HepG2 (cell line): ENCODE data around the gene SLC17A3. TPM values are rescaled to one million over a fixed set of nuclear protein-coding genes. Genes with fewer than 3 reads are reported as not detected.
A peak's percentile ranks its signal among the peaks of the same experiment; 100 is the strongest.

Experiments used
- ATAC-seq: fragments of 200-7000 bp; cut with Tn5 transposase; 3 replicates; pipeline ENCODE4 v1.9.1; 2020; ENCODE audit warnings: mild to moderate bottlenecking, moderate library complexity
- BruUV-seq: library from RNA; stranded (reverse); fragments of 400-500 nt; replicated peaks from 2 replicates; lab custom pipeline; 2021; lab: Mats Ljungman, UMichigan
- CTCF ChIA-PET: fragments of 300-600 bp; formaldehyde crosslinking; extraction: SDS; loops from one replicate; lab custom pipeline; 2021; ENCODE audit warnings: low total read pairs, inconsistent platforms, low intra/inter-chr PET ratio; lab: Yijun Ruan, JAX
- POLR2A ChIA-PET: fragments of 350-600 bp; sonication (Branson Sonifier 250); formaldehyde crosslinking; loops from one replicate; lab custom pipeline; 2020; ENCODE audit warnings: antibody characterized with exemption, inconsistent platforms; lab: Yijun Ruan, JAX
- DNase-seq: peaks from one replicate; pipeline ENCODE4 v3.0.0-alpha.2; 2015; ENCODE audit warnings: low spot score
- FAIRE-seq: peaks from 3 replicates; lab custom pipeline; 2011; peaks lifted over from hg19 to GRCh38; lab: Jason Lieb, UNC
- H2AFZ ChIP-seq: one replicate; pipeline ENCODE4 v1.6.1; 2011; ENCODE audit warnings: low read length, inconsistent platforms
- H3K27ac ChIP-seq: fragments of 300-600 bp; 3 replicates; pipeline ENCODE4 v1.8.0; 2011; ENCODE audit warnings: mixed run types, mild to moderate bottlenecking, mixed read lengths, low read length, inconsistent platforms; ENCODE audit not compliant: insufficient read depth; ENCODE audit errors: extremely low read length
- H3K27me3 ChIP-seq, 2 experiments: fragments of 200-600 bp in 1 of 2; 2 replicates in 1 of 2; 3 replicates in 1 of 2; pipeline versions ENCODE4 v1.6.0 to v1.8.0; 2011; ENCODE audit warnings: low read length in 2 of 2, mild to moderate bottlenecking in 2 of 2, moderate library complexity in 2 of 2, inconsistent platforms in 1 of 2; ENCODE audit not compliant: insufficient read depth in 2 of 2, control insufficient read depth in 1 of 2
- H3K36me3 ChIP-seq, 2 experiments: fragments of 200-600 bp in 1 of 2; replicated peaks in 1 of 2; 2 replicates in 1 of 2; 3 replicates in 1 of 2; pipeline versions ENCODE4 v1.5.1 to v1.8.0; 2011; ENCODE audit warnings: low read length in 2 of 2, inconsistent platforms in 1 of 2; ENCODE audit not compliant: insufficient read depth in 2 of 2, control insufficient read depth in 1 of 2
- H3K4me1 ChIP-seq: 2 replicates; pipeline ENCODE4 v1.5.1; 2012; ENCODE audit warnings: low read length, inconsistent platforms; ENCODE audit not compliant: insufficient read depth
- H3K4me2 ChIP-seq: 2 replicates; pipeline ENCODE4 v1.6.0; 2011; ENCODE audit warnings: low read depth, low read length, inconsistent platforms
- H3K4me3 ChIP-seq, 3 experiments: fragments of 200-600 bp in 1 of 3; sonication (generic), shearing (Covaris generic) in 1 of 3; replicated peaks in 1 of 3; 2 replicates each; pipeline ENCODE4 v1.5.1; 2011 to 2016; ENCODE audit warnings: low read length in 3 of 3, inconsistent platforms in 2 of 3, low read depth in 2 of 3, mild to moderate bottlenecking in 2 of 3, control low read depth in 1 of 3, mixed read lengths in 1 of 3; ENCODE audit not compliant: insufficient read depth in 1 of 3
- H3K79me2 ChIP-seq: one replicate; pipeline ENCODE4 v1.6.1; 2011; ENCODE audit warnings: low read length, inconsistent platforms; ENCODE audit not compliant: insufficient read depth
- H3K9ac ChIP-seq: 2 replicates; pipeline ENCODE4 v1.6.0; 2011; ENCODE audit warnings: mild to moderate bottlenecking, low read depth, low read length, inconsistent platforms; ENCODE audit not compliant: insufficient read depth
- H3K9me3 ChIP-seq: 2 replicates; pipeline ENCODE4 v1.5.1; 2012; ENCODE audit warnings: mild to moderate bottlenecking, low read length
- H4K20me1 ChIP-seq: 2 replicates; pipeline ENCODE4 v1.6.0; 2011; ENCODE audit warnings: inconsistent platforms, mild to moderate bottlenecking, low read length, moderate library complexity; ENCODE audit not compliant: insufficient read depth
- BCL6 ChIP-seq: IDR thresholded peaks from 2 replicates; pipeline ENCODE4 v1.6.1; 2016; ENCODE audit warnings: missing genetic modification reagents, missing compliant biosample characterization
- CEBPB ChIP-seq: IDR thresholded peaks from 2 replicates; pipeline ENCODE4 v1.6.1; 2011; ENCODE audit warnings: low read depth, low read length, improper control_type of control experiment, borderline replicate concordance
- CEBPG ChIP-seq: IDR thresholded peaks from 2 replicates; pipeline ENCODE4 v1.6.1; 2016
- FOXO4 ChIP-seq: sonication (generic); formaldehyde crosslinking; conservative IDR thresholded peaks from 2 replicates; pipeline ENCODE4 v1.8.1; 2023; ENCODE audit warnings: missing genetic modification reagents
- MAZ ChIP-seq, 2 experiments: sonication (generic) in 1 of 2; formaldehyde crosslinking in 1 of 2; IDR thresholded peaks; 2 replicates each; pipeline versions ENCODE4 v1.5.0 to v1.6.1; 2012 to 2020; ENCODE audit warnings: low read depth in 2 of 2, mild to moderate bottlenecking in 2 of 2, borderline replicate concordance in 1 of 2, improper control_type of control experiment in 1 of 2, low read length in 1 of 2, missing genetic modification reagents in 1 of 2, moderate library complexity in 1 of 2
- MTERF4 ChIP-seq: sonication (generic); formaldehyde crosslinking; IDR thresholded peaks from 2 replicates; pipeline ENCODE4 v1.8.0; 2023; ENCODE audit warnings: mild to moderate bottlenecking, missing genetic modification reagents
- NFYB ChIP-seq: sonication (generic); formaldehyde crosslinking; IDR thresholded peaks from 2 replicates; pipeline ENCODE4 v1.4.0; 2020; ENCODE audit warnings: missing genetic modification reagents
- NR2F2 ChIP-seq: IDR thresholded peaks from 2 replicates; pipeline ENCODE4 v1.6.1; 2012; ENCODE audit warnings: low read depth, inconsistent platforms, borderline replicate concordance
- POGK ChIP-seq: sonication (generic); formaldehyde crosslinking; conservative IDR thresholded peaks from 2 replicates; pipeline ENCODE4 v1.8.0; 2022; ENCODE audit warnings: mild to moderate bottlenecking, moderate library complexity, missing genetic modification reagents
- SP5 ChIP-seq: IDR thresholded peaks from 2 replicates; pipeline ENCODE4 v1.6.1; 2016; ENCODE audit warnings: low read depth, borderline replicate concordance
- ZNF512 ChIP-seq: sonication (generic); formaldehyde crosslinking; IDR thresholded peaks from 2 replicates; pipeline ENCODE4 v1.4.0; 2020; ENCODE audit warnings: mild to moderate bottlenecking, missing genetic modification reagents
- WGBS: methylation state at CpG from one replicate; pipeline ENCODE4 v1.1.6; 2017; ENCODE audit warnings: low lambda C conversion rate; 5-methylcytosine and 5-hydroxymethylcytosine counted together
- in situ Hi-C: cut with HindIII; loops from 2 replicates; pipeline ENCODE4 v1.10.0; 2017; ENCODE audit warnings: low pct_unique_long_range_greater_than_20kb; ENCODE audit not compliant: extremely low pct_ligation_motif_present
- intact Hi-C: fragments of 100-400 bp; cut with micrococcal nuclease; formaldehyde crosslinking; loops from one replicate; pipeline ENCODE4 v1.10.0; 2022; ENCODE audit not compliant: unreplicated experiment
- polyA plus RNA-seq, 8 experiments: library from polyadenylated mRNA; depleted of rRNA in 3 of 8; stranded (reverse) in 7 of 8; unstranded in 1 of 8; fragments of >200 nt; fragmentation: Illumina TruSeq in 4 of 8; extraction: Trizol in 4 of 8; gene quantifications; 2 replicates each; pipeline versions ENCODE4 v1.2.1 to v1.2.3, GENCODE V29; 2011 to 2016; ENCODE audit warnings: low read depth in 4 of 8, missing spikeins in 1 of 8, mixed read lengths in 1 of 8; ENCODE audit not compliant: insufficient read depth in 1 of 8
- total RNA-seq, 5 experiments: library from RNA; depleted of rRNA; stranded (reverse); fragments of >200 nt; fragmentation: Illumina TruSeq; extraction: Trizol; gene quantifications; 2 replicates each; pipeline ENCODE4 v1.2.3, GENCODE V29; 2016; ENCODE audit warnings: low read depth in 1 of 5

SLC17A3 gene
- total and polyA plus RNA-seq, 2 of the 13 experiments (the other 11 are each of a cell fraction or from before 2014, with no cell fraction given) = 0.09 to 0.11 TPM

GRCh38 chr6:25916330-25916729 is 42.3 kb upstream of the SLC17A3 start:
- no peak overlapping the region for H3K4me2 ChIP-seq
- no peaks in the 10 kb centered on the region for H4K20me1 ChIP-seq
- H3K4me3 ChIP-seq = no peak overlapping the region
- BruUV-seq = no TSS peak
- intact Hi-C loops (no loop called here), in situ Hi-C loops (no loop called here)
- no peak overlapping the region for H3K27ac ChIP-seq
- DNase-seq = no peak
- WGBS = 95% methylated on average over 3 of the region's 3 CpGs
- H3K9ac ChIP-seq = no peak overlapping the region
- POLR2A ChIA-PET = interaction anchor here (0.7 to 2.6 kb wide), 3 partner anchors 9 to 16 kb away, joined by 3 to 9 read pairs (median 5); no protein-coding TSS in a partner anchor
- no peak for FAIRE-seq
- CTCF ChIA-PET = no interaction called here
- H3K79me2 ChIP-seq = no peaks in the 10 kb centered on the region
- TF ChIP-seq CEBPB (peak; percentile 72; the same call in 1 of the 2 replicates), BCL6 (CRISPR knock-in tag) (no peak), FOXO4 (no peak), ZNF512 (no peak), NFYB (CRISPR knock-in tag) (no peak), POGK (CRISPR knock-in tag) (no peak), NR2F2 (no peak), SP5 (CRISPR knock-in tag) (no peak), CEBPG (peak; percentile 35; the same call in 1 of the 2 replicates), MAZ (IDR thresholded peaks at IDR 0.05; ENCODE audit: borderline replicate concordance, low read depth, low read length) (no peak), MAZ (CRISPR knock-in tag; IDR thresholded peaks at IDR 0.05; ENCODE audit: low read depth) (no peak), MTERF4 (no peak)
- TF ChIP-seq, all 625 proteins: peak for 2
- Histone ChIP-seq H3K4me1 (peaks cover 34% of the 10 kb centered on the region), H2AFZ (no peak overlapping the region), H3K9me3 (no peaks in the 10 kb centered on the region), H3K36me3 (peaks cover 4 to 25% of the 10 kb centered on the region in 2 experiments), H3K27me3 (no peaks in the 10 kb centered on the region)
- ATAC-seq = no peak
